PFSK-1 (cell line): ENCODE results near the gene USP11.

Experiments
- FOXP2 ChIP-seq: optimal IDR thresholded peaks from 2 replicates; pipeline ENCODE3; 2011; ENCODE audit warnings: borderline replicate concordance, control low read depth, inconsistent platforms; ENCODE audit not compliant: insufficient read depth; ENCODE audit errors: extremely low read length, extremely low read depth
- POLR2AphosphoS5 ChIP-seq: IDR thresholded peaks from 2 replicates; pipeline ENCODE4 v1.6.1; 2012; ENCODE audit warnings: low read depth, mild to moderate bottlenecking, control low read depth, low read length, moderate library complexity
- SIN3A ChIP-seq: IDR thresholded peaks from 2 replicates; pipeline ENCODE4 v1.6.1; 2012; ENCODE audit warnings: mild to moderate bottlenecking, low read length, moderate library complexity, borderline replicate concordance; ENCODE audit not compliant: insufficient read depth
- TAF1 ChIP-seq: IDR thresholded peaks from 2 replicates; pipeline ENCODE4 v1.6.1; 2012; ENCODE audit warnings: low read length, control low read depth, borderline replicate concordance; ENCODE audit not compliant: insufficient read depth
- TF ChIP-seq, protein P1 (sequence below), 2 experiments: IDR thresholded peaks; 2 replicates each; pipeline versions ENCODE4 v1.6.1 to v1.8.0; 2011 to 2012; ENCODE audit warnings: low read depth in 2 of 2, low read length in 2 of 2, control low read depth in 1 of 2, inconsistent platforms in 1 of 2, mild to moderate bottlenecking in 1 of 2, moderate library complexity in 1 of 2; ENCODE audit not compliant: insufficient read depth in 1 of 2

USP11 gene

DNA sequence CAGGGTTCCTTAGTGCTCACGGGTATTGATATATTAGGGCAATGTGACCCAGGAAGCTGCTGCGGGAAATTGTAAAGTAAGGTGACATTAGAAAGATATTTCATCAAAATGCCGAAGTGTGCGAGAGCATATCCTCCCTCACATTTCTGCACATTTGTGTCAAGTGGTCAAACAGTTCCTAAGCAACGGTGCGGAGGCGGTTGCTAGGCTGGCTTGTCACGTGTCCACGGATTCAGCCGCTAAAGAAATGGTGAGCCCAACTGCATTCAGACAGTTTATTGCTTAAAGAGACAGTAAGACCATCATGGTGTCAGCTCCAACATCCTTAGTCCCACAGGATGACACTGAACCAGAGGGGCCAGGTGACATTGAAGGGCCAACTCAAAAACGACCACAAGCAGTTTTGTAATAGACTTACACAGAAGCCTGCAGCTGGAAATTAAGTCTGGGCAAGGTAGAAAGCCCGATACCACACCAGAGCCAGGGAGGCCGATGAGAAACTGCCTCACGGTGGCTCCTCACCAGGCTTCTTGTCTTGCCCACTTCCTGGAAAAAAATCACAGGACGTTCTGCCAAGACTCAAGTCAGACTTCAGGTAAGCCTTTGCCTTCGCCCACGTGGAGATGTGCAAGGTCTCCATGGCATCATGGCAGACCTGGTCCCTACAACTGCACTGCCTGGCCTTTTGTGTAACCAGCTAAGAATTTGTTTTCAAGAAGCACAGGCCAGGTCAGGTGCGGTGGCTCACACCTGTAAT, 50.4 kb downstream of the USP11 start:
- TF ChIP-seq TAF1 (no peak), FOXP2 (no peak), POLR2AphosphoS5 (no peak), SIN3A (no peak)
- TF ChIP-seq, protein P1, sequence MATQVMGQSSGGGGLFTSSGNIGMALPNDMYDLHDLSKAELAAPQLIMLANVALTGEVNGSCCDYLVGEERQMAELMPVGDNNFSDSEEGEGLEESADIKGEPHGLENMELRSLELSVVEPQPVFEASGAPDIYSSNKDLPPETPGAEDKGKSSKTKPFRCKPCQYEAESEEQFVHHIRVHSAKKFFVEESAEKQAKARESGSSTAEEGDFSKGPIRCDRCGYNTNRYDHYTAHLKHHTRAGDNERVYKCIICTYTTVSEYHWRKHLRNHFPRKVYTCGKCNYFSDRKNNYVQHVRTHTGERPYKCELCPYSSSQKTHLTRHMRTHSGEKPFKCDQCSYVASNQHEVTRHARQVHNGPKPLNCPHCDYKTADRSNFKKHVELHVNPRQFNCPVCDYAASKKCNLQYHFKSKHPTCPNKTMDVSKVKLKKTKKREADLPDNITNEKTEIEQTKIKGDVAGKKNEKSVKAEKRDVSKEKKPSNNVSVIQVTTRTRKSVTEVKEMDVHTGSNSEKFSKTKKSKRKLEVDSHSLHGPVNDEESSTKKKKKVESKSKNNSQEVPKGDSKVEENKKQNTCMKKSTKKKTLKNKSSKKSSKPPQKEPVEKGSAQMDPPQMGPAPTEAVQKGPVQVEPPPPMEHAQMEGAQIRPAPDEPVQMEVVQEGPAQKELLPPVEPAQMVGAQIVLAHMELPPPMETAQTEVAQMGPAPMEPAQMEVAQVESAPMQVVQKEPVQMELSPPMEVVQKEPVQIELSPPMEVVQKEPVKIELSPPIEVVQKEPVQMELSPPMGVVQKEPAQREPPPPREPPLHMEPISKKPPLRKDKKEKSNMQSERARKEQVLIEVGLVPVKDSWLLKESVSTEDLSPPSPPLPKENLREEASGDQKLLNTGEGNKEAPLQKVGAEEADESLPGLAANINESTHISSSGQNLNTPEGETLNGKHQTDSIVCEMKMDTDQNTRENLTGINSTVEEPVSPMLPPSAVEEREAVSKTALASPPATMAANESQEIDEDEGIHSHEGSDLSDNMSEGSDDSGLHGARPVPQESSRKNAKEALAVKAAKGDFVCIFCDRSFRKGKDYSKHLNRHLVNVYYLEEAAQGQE (IDR thresholded peaks at IDR 0.05; ENCODE audit: insufficient read depth in 1 of 2, low read depth in 2 of 2, low read length in 2 of 2) = no peak

DNA sequence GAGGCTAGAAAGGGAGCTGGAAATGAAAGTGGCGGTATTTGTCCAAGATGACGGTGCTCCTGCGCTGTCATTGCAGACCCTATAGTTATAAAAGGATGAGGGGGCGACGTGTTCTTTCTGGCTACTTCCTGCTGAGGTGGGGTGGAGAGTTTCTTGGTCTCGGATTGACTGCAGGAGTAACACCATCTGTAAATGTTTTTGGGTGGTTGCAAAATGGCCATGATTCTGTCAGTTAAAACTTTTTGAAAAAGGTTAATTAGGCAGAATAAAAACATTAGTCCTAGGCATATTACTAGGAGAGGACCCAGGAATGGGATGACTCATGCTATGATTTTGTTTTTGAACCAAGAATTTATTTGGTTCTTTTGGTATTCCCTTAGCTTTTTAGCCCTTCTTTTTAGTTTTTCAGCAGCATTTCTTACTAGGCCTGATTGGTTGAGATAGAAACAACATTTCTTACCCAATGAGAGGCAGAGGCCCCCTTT, 53.1 kb downstream of the USP11 start:
- TF ChIP-seq, protein P1 (IDR thresholded peaks at IDR 0.05; ENCODE audit: insufficient read depth in 1 of 2, low read depth in 2 of 2, low read length in 2 of 2) = no peak
- TF ChIP-seq POLR2AphosphoS5 (no peak), TAF1 (no peak), SIN3A (no peak), FOXP2 (no peak)

DNA sequence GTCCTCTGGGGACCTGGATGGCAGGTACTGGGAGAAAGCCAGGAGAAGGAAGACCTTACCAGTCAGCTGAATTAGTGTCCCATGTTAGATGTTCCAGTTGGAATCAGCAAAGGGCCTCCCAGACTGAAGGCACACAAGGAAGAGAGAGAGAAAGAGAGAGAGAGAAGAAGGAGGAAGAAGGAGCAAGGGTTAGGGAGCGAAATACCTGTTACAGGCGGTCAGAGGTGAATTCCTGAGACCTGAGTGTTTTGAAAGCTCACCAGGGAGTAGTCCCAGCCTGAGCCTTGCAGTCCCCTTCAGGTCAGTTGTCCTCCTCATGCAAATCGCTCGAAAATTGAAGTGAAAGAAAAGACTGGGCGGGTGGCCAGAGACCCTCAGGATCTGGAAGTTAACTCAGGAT, 60.3 kb downstream of the USP11 start:
- TF ChIP-seq, protein P1 (IDR thresholded peaks at IDR 0.05; ENCODE audit: insufficient read depth in 1 of 2, low read depth in 2 of 2, low read length in 2 of 2) = no peak
- TF ChIP-seq SIN3A (no peak), POLR2AphosphoS5 (no peak), TAF1 (no peak), FOXP2 (no peak)

DNA sequence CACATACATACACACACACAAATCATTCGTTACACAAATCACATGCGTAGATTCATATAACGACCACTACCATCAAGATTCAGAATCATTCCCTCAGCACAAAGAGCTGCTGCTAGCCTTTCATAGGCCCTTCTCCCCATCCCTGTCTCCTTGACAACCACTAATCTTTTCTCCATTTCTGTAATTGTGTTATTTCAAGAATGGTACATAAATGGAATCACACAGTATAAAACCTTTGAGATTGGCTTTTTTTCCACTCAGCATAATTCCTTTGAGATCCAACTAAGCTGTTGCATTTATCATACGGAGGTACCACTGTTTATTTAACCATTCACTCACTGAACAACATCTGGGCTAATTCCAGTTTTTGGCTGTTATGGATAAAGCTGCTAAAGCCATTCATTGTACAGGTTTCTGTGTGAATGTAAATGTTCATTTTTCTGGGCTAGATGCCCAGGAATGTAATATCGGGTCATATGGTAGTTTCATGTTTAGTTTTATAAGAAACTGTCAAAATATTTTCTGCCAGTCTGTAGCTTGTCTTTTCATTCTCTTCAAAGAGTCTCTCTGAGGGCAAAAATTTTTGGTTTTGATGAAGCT, 64.1 kb downstream of the USP11 start:
- TF ChIP-seq POLR2AphosphoS5 (no peak), SIN3A (no peak), TAF1 (no peak), FOXP2 (no peak)
- TF ChIP-seq, protein P1 (IDR thresholded peaks at IDR 0.05; ENCODE audit: insufficient read depth in 1 of 2, low read depth in 2 of 2, low read length in 2 of 2) = no peak

DNA sequence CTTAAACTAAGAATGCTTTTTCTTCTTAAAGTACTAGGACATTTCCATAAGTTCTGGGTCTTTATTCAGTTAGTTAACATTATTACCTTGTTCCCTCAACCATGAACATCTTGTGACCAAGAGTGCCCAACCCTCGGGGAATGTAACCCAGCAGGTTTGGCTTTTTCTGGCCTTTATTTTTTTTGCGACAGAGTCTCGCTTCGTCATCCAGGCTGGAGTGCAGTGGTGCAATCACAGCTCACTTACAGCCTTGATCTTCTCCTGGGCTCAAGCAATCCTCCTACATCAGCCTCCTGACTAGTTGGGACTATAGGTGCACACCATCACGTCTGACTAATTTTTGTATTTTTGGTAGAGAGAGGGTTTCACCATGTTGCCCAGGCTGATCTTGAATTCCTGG, 65.1 kb downstream of the USP11 start:
- TF ChIP-seq FOXP2 (no peak), TAF1 (no peak), POLR2AphosphoS5 (no peak), SIN3A (no peak)
- TF ChIP-seq, protein P1 (IDR thresholded peaks at IDR 0.05; ENCODE audit: insufficient read depth in 1 of 2, low read depth in 2 of 2, low read length in 2 of 2) = no peak
